Esophagus (tissue), 2 donors: ENCODE data around the gene KRT79. TPM values are rescaled to one million over a fixed set of nuclear protein-coding genes. Genes with fewer than 3 reads are reported as not detected.
A peak's percentile ranks its signal among the peaks of the same experiment; 100 is the strongest.

ENCODE experiments used
- H3K27ac ChIP-seq, 2 donors: one replicate each; pipeline ENCODE4 v1.5.1; 2013; ENCODE audit warnings: low read depth in 2 of 2, mild to moderate bottlenecking in 2 of 2, inconsistent platforms in 1 of 2, low read length in 1 of 2, moderate library complexity in 1 of 2
- H3K27me3 ChIP-seq, 2 donors: one replicate each; pipeline ENCODE4 v1.6.1; 2013; ENCODE audit warnings: low read length in 2 of 2, control low read depth in 1 of 2, mild to moderate bottlenecking in 1 of 2; ENCODE audit not compliant: insufficient read depth in 2 of 2, control insufficient read depth in 1 of 2
- H3K36me3 ChIP-seq, 2 donors: one replicate each; pipeline ENCODE4 v1.6.1; 2013; ENCODE audit warnings: low read length in 1 of 2; ENCODE audit not compliant: control insufficient read depth in 2 of 2, insufficient read depth in 2 of 2
- H3K4me1 ChIP-seq, 2 donors: one replicate each; pipeline ENCODE4 v1.6.1; 2013; ENCODE audit warnings: low read length in 1 of 2; ENCODE audit not compliant: control insufficient read depth in 2 of 2, insufficient read depth in 2 of 2
- H3K4me3 ChIP-seq, 2 donors: one replicate each; pipeline ENCODE4 v1.5.1; 2013; ENCODE audit warnings: low read length in 2 of 2, mild to moderate bottlenecking in 2 of 2, low read depth in 1 of 2, moderate library complexity in 1 of 2
- H3K9me3 ChIP-seq, 2 donors: one replicate each; pipeline ENCODE4 v1.6.1; 2013; ENCODE audit warnings: mild to moderate bottlenecking in 2 of 2, low read depth in 1 of 2, low read length in 1 of 2, moderate library complexity in 1 of 2; ENCODE audit not compliant: control insufficient read depth in 2 of 2, insufficient read depth in 1 of 2
- WGBS, 2 donors: extraction: QIAGEN DNeasy Blood & Tissue Kit; methylation state at CpG; one replicate each; pipeline ENCODE4 v1.1.7; 2013; 5-methylcytosine and 5-hydroxymethylcytosine counted together
- polyA plus RNA-seq, 2 donors: library from polyadenylated mRNA; stranded (reverse); fragments of 200-250 nt; gene quantifications; one replicate each; pipeline ENCODE4 v1.2.3, GENCODE V29; 2013
- donor health status: healthy with polysubstance abuse.
- donor health status: Bipolar disorder and iron deficiency.

The KRT79 gene
- polyA plus RNA-seq, 2 donors, result 0.75 to 1.8 TPM

DNA sequence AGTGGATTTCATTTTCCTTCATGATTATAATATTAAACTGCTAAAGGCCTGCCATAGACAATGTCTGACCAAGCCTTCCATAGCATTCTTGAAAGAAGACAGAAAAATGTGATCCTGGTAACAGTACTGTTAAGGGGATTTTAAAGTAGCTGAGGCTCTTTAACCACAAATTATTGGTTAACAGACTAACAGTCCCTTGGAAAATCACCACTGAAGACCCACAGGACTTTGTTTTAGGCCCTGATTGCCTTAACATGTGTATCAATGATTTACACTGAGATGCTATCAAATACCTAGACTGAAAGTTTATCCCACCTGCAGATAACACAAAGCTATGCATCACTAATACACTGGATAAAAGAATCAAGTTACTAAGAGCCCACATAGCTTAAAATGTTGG is 6.0 kb downstream of the KRT79 start:
- no peaks in the 10 kb centered on the region for H3K9me3 ChIP-seq
- no peak overlapping the region for H3K4me3 ChIP-seq
- no peaks in the 10 kb centered on the region for H3K4me1 ChIP-seq
- H3K36me3 ChIP-seq, result no peaks in the 10 kb centered on the region
- H3K27me3 ChIP-seq, result no peaks in the 10 kb centered on the region
- H3K27ac ChIP-seq, result no peak overlapping the region

DNA sequence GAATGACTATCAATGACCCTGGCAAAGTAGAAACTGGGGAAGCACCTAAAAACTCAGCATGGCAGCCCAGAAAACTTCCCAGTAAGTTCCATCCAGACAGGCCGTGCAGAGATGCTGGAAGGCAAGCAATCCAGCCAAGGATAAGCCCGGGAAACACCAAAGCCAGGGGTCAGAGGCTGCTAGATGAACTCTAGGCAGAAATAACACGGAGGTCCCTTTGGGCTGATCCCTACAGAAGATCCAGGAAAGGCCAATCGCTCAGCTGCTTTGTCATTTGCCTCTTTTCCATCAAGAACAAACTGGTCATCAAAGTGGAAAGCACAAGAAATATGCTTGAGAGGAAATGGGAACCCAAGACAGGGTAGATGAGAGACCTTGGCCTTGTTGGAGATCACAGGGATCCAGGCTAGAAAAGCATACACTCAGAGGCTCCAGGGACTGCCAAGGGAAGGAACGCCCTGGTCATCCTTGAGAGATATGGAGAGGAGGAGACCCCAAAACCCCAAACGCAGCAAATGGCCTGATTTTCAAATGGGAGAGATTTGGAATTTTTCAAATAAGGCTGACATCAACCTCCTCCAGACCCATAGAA is 6.5 kb downstream of the KRT79 start:
- Histone ChIP-seq H3K4me3 (no peak overlapping the region), H3K9me3 (no peaks in the 10 kb centered on the region), H3K36me3 (no peaks in the 10 kb centered on the region), H3K27ac (no peak overlapping the region), H3K4me1 (no peaks in the 10 kb centered on the region), H3K27me3 (no peaks in the 10 kb centered on the region)
- 78 to 85% methylated on average over 6 of the region's 6 CpGs for WGBS, 2 donors

DNA sequence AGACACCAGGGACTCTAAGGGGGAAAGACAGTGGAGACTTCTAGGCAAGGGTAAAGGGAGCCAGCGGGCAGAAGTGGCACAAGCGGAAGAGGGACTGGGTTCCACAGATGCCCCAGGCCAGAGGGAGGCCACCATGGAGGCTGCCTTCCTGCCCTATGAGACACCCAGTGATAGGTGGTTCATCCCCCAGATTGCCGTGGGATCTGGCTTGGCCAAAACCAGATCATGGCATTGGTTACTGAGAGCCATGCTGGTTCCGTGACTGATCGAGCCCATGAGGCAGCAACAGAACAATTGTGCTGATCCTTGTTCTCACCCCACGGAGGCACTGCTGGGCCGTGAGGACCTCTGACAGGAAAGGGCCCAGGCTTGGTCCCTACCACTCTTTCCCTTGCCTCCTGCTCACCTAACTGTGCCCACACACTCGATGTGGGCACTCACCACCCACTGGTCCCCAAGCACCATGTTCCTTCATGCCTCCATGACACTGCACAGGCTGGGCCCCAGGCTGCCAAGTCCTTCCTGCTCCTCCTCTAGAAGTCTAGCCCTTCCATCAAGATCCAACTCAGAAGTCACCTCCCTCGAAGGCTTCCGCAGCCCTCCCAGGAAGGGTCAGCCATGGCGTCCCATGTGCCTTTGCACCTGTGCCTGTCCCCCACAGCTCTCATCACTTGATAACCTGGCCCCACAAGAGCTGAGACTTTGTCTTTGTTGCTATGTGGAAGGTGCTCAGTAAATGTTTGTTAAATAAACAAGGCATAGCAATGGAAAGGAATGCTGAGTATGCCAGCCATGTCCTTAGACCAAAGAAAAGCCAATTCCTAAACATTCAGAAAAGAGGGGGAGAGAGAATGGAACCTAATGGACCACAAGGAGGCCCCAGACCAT is 7.3 kb downstream of the KRT79 start:
- Histone ChIP-seq H3K27me3 (no peaks in the 10 kb centered on the region), H3K4me3 (no peak overlapping the region), H3K36me3 (no peaks in the 10 kb centered on the region), H3K9me3 (no peaks in the 10 kb centered on the region), H3K27ac (no peak overlapping the region), H3K4me1 (peaks cover under 1 to 7% of the 10 kb centered on the region in 2 donors)
- WGBS, 2 donors, result 86 to 93% methylated on average over 11 of the region's 11 CpGs

DNA sequence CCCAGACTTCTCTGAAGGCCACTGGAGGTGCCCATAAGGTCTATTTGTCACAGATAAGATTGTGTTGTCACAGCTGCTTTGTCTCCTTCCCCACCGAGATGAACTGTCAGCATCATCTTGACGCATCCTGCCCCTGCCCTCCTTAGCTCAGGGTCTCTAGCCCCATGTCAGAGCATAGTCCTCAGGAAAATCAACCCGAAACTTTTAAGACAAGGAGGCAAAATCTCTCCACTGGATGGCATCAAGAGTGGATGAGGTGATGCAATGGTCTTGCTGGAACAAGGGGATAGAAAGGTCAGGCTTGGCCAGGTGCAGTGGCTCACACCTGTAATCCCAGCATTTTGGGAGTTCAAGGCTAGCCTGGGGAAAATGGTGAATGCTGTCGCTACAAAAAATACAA is 8.2 kb downstream of the KRT79 start:
- Histone ChIP-seq H3K36me3 (no peaks in the 10 kb centered on the region), H3K4me1 (peaks cover 3 to 11% of the 10 kb centered on the region in 2 donors), H3K27ac (no peak overlapping the region), H3K4me3 (no peak overlapping the region), H3K9me3 (no peaks in the 10 kb centered on the region), H3K27me3 (no peaks in the 10 kb centered on the region)
- 73 to 75% methylated on average over 4 of the region's 4 CpGs for WGBS, 2 donors

DNA sequence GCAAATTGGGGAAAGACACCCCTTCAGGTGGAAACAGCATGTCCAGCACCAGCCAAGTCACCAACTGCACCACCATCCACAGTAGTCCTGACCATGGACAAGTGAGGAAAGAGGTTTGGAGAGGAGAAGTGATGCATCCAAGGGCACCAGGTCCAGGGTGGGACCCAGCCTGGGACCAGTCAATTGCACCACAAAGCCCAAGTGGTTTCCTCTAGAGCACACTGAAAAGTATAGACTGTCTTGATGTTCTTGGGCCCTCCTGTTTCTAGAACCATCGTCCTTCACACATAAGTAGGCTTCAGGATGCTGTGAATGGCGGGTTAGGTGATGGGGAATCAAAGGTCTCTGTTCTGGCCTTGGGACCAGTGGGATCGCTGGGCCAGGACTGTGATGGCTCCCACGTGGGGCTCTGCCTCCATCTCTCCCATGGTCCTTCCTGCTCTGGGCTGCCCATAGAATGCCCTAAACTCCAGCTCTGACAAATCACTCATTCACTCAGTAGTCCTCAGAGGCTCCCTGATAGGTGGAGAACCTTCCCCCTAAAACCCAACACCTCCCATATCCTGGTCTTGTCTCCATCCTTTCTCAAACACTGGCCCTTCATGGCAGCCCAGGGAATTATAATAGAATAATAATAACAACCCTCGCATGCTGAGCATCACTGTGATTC is 9.2 kb downstream of the KRT79 start:
- 88 to 94% methylated on average over 5 of the region's 5 CpGs for WGBS, 2 donors
- Histone ChIP-seq H3K9me3 (no peaks in the 10 kb centered on the region), H3K27me3 (no peaks in the 10 kb centered on the region)

DNA sequence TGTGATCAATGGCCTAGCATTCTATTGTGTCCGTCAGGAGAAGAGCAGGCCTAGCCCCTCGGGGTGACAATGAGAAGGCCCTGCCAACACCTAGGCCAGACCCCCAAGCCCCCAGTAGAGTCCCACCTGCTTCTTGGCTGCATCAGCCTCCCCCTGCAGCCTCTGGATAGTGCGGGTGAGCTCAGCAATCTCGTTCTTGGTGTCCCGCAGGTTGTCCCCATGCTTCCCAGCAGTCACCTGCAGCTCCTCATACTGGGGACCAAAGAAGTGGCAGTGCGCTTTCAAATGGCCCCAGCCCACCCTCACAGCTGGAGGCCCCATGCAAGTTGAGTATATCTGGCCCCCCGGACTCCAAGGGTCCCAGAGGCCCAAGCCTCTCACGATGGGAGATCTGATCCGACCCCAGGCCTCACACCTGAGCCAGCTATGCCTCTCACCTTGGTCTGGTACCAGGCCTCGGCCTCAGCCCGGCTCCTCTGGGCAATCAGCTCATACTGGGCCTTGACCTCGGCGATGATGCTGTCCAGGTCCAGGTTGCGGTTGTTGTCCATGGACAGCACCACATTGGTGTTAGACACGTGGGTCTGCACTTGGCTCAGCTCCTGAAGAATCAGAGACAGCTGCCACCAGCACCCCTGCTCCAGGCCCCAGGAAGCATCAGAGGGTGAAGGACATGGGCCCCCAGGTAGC is 10.2 kb downstream of the KRT79 start:
- Histone ChIP-seq H3K9me3 (no peaks in the 10 kb centered on the region), H3K4me3 (no peak overlapping the region), H3K4me1 (peaks cover 3 to 20% of the 10 kb centered on the region in 2 donors), H3K27me3 (no peaks in the 10 kb centered on the region), H3K36me3 (no peaks in the 10 kb centered on the region), H3K27ac (no peak overlapping the region)
- WGBS, 2 donors, result 91% methylated on average over 15 of the region's 15 CpGs

More for the DNA sequence above, 9.2 kb downstream of the KRT79 start:
- Histone ChIP-seq H3K4me3 (no peak overlapping the region), H3K4me1 (peaks cover 3 to 19% of the 10 kb centered on the region in 2 donors), H3K27ac (no peak overlapping the region), H3K36me3 (no peaks in the 10 kb centered on the region)

DNA sequence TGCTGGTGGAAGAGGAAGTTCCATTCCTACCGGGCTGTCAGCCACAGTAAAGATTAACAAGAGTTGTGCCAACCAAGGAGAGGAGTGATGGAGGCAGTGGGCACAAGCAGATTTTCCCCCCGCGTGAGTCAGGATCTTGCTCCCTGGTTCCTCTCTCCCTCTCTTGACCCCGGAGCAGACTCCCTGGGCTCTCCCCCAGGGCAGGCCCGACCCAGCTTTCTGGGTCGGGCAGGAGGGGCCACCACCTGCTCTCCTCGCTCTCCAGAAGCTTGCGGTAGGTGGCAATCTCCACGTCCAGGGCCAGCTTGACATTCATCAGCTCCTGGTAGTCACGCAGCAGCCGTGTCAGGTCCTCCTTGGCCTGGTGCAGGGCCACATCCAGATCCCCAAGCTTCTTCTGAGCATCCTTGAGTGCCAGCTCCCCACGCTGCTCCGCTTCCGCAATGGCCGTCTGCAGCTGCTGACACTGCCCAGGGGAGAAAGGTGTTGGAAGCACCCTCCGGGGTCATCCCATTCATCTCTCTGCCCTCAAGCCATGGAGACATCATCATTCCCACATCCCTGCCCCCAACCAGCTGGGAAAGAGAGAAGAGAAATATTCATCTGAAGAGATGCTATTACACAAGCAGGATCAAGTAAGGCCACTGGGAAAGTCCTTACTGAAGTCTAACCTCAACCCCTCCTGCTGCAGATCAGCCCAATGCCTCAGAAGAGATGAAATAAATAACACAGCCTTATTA is 11.2 kb downstream of the KRT79 start:
- no peak overlapping the region for H3K4me3 ChIP-seq
- H3K36me3 ChIP-seq, result no peaks in the 10 kb centered on the region
- H3K4me1 ChIP-seq, result peaks cover 5 to 20% of the 10 kb centered on the region in 2 donors
- no peaks in the 10 kb centered on the region for H3K9me3 ChIP-seq
- H3K27me3 ChIP-seq, result no peaks in the 10 kb centered on the region
- WGBS, 2 donors, result 75 to 79% methylated on average over 16 of the region's 16 CpGs
- H3K27ac ChIP-seq, result no peak overlapping the region

DNA sequence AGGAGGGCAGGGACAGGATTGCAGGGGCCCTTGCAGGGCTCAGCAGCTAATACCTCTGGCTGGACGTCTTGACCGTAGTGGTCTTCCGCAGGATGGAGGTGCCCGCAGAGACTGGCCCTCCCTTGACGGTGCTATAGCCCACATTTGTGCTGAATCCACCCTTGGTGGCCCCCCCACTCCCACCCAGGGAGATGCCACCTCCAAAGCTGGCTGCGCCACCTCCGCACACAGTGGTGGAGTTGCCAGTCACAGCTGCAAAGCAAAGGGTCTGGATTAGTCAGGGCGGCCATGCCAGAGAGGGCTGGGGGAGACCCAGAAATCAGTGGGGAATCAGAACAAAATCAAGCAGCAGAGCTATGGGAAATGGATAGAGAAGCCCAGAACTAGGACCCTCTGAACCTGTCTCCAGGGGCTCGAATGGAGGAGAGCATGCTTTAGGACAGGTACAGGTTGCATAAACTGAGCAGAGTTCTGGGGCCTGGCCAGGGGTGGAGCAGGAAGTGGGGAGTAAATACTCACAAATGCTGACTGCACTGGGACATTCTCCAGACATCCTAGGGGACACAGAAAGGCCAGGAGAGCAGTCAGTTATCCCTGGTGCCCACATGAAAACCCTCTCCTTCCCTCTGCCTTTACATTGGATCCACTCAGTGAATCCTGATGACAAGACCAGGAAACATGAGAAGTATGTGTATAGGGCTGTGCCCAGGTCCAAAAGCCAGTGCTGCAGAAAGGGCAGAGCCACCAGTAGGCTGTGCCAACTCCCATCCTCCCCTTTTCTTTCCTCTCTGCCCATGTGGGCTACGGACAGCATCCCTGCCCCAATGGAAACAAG is 12.1 kb downstream of the KRT79 start:
- peaks cover 5 to 20% of the 10 kb centered on the region in 2 donors for H3K4me1 ChIP-seq
- H3K36me3 ChIP-seq, result no peaks in the 10 kb centered on the region
- no peaks in the 10 kb centered on the region for H3K27me3 ChIP-seq
- peak overlapping the region in 1 of 2 donors; percentile 54 for H3K27ac ChIP-seq
- no peak overlapping the region for H3K4me3 ChIP-seq
- 75 to 80% methylated on average over 10 of the region's 10 CpGs for WGBS, 2 donors
- H3K9me3 ChIP-seq, result no peaks in the 10 kb centered on the region
